Measurements from ENCODE around the gene ALOX12B.

Gene ALOX12B

DNA sequence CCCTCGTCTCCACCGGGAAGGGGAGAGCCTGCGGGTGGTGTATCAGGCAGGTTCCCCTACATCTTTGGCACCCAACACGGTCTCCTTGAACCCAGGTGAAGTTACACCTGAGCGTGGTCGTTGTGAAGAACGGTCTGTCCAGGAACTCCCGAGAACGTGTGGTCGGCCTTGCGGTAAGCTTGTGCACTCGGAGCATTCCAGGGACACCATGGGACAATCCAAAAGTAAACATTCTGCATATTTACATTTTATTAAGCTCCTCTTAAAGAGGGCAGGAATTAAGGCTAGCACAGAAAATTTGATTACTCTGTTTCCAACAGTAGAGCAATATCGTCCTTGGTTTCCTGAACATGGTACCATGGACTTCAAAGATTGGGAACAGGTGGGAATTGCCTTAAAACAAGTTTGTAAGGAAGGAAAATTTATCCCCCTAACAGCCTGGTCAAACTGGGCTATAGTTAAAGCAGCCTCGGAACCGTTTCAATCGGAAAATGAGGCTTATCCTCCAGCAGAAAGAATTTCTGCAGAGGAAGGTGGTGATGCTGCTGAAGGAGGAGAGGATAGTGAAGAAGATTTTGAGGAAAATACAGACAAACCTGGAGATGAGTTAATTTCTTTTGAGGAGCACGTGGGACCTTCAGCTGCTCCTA lies 30.4 kb downstream of the ALOX12B start:
- H3K4me3 ChIP-seq (ENCODE audit: low read depth, low read length) = no peak overlapping the region
- TF ChIP-seq, protein P1, sequence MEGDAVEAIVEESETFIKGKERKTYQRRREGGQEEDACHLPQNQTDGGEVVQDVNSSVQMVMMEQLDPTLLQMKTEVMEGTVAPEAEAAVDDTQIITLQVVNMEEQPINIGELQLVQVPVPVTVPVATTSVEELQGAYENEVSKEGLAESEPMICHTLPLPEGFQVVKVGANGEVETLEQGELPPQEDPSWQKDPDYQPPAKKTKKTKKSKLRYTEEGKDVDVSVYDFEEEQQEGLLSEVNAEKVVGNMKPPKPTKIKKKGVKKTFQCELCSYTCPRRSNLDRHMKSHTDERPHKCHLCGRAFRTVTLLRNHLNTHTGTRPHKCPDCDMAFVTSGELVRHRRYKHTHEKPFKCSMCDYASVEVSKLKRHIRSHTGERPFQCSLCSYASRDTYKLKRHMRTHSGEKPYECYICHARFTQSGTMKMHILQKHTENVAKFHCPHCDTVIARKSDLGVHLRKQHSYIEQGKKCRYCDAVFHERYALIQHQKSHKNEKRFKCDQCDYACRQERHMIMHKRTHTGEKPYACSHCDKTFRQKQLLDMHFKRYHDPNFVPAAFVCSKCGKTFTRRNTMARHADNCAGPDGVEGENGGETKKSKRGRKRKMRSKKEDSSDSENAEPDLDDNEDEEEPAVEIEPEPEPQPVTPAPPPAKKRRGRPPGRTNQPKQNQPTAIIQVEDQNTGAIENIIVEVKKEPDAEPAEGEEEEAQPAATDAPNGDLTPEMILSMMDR (IDR thresholded peaks at IDR 0.05; ENCODE audit: borderline replicate concordance, insufficient read depth, low read depth, low read length) = no peak

DNA sequence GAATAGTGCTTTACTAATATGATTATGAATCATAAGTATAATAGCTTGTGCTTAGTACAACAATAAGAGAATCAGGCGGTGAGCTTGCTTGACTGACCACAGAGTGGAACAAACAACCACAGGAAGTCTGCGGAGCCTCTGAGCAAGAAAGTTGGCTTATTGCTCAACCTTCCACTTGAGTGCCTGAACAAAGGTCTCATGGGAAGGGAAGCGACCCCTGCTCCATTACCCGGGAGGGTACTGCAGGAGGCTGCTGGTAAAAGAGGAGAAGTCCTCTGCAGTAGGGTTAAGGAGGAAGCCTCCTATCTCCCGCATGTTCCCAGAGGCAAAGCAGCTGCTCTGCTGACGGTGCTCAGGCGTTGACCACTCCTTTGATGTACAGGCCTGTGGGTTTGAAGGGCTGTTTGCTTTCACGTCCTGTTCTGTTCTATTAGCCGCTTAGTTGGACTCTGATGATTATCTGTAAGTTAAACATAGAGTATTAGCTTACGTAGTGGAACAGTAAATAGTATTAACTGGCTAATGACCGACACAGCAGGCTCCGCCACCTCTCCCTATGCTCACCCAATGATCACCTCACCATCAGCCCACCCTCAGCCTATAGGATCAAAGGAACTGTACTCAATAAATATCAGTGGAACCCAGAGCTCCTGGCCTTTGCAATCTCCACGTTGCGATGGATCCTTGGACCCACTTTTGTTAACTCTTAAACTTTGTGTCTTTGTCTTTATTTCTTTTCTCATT lies 31.1 kb downstream of the ALOX12B start:
- no peak overlapping the region for H3K4me3 ChIP-seq (ENCODE audit: low read depth, low read length)
- TF ChIP-seq, protein P1 (IDR thresholded peaks at IDR 0.05; ENCODE audit: borderline replicate concordance, insufficient read depth, low read depth, low read length) = no peak

DNA sequence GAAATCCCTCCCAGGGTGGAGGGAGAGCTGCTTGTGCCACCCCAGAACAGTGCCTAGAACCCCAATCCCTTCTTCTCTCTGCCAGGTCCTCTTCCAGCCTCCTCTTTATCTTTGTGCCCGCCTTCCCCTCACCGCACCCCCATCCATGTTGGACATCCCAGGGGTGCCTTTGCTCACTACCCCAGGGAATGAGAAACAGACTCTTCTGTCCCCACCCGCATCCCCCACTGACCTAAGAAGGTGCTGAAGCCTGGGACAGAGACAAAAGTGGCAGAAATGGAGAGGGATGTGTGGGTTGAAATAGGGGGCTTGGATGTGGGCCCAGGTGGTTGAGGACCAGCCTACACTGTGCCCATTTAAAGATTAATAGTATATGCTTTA lies 31.7 kb downstream of the ALOX12B start:
- no peak overlapping the region for H3K4me3 ChIP-seq (ENCODE audit: low read depth, low read length)
- TF ChIP-seq, protein P1 (IDR thresholded peaks at IDR 0.05; ENCODE audit: borderline replicate concordance, insufficient read depth, low read depth, low read length) = no peak

DNA sequence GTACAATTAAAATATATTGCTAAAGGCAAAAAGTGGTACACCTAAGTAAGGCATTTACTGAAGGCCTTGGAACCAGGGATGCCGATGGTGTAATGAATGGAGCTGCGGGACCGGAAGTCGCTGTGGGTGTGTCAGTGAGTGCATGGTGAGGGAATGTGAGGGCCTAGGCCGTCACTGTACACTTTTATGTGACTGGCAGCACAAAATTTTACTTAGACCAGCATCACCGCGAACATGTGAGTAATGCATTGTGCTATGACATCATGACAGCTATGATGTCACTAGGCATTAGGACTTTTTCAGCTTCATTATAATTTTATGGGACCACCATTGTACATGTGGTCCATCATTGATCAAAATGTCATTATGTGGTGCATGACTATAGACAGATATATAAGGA lies 33.9 kb downstream of the ALOX12B start:
- TF ChIP-seq, protein P1 (IDR thresholded peaks at IDR 0.05; ENCODE audit: borderline replicate concordance, insufficient read depth, low read depth, low read length) = no peak
- H3K4me3 ChIP-seq (ENCODE audit: low read depth, low read length) = no peak overlapping the region

DNA sequence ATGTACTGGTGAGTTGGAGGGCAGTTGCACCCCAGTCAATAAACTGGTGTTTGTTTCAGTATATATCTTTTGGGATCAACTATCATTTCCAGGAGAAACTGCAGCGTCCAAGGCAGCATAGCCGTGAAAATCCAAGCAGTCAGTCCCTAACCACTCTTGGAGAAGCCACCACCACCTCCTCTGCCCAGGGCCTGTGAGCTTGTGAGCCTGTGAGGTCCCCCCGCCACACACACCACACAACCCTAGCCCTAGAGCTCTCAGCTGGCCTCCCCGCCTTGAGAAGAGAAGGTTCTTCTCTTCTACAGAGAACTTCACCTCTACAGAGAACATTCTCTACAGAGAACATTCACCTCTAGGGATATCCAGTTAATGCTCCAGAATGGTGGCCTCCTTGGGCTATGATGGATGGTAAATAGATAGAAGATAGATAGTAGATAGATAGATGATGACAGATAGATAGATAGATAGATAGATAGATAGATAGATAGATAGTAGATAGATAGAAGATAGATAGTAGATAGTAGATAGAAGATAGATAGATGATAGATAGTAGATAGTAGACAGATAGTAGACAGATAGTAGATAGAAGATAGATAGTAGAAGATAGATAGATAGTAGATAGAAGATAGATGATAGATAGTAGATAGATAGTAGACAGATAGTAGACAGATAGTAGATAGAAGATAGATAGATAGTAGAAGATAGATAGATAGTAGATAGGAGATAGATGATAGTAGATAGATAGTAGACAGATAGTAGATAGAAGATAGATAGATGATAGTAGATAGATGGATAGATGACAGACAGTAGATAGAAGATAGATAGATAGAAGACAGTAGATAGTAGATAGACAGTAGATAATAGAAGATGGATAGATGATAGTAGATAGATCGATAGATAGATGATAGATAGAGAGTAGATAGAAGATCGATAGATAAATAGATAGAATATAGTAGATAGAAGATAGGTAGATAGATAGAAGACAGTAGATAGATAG lies 35.0 kb downstream of the ALOX12B start:
- no peak overlapping the region for H3K4me3 ChIP-seq (ENCODE audit: low read depth, low read length)
- TF ChIP-seq, protein P1 (IDR thresholded peaks at IDR 0.05; ENCODE audit: borderline replicate concordance, insufficient read depth, low read depth, low read length) = no peak

DNA sequence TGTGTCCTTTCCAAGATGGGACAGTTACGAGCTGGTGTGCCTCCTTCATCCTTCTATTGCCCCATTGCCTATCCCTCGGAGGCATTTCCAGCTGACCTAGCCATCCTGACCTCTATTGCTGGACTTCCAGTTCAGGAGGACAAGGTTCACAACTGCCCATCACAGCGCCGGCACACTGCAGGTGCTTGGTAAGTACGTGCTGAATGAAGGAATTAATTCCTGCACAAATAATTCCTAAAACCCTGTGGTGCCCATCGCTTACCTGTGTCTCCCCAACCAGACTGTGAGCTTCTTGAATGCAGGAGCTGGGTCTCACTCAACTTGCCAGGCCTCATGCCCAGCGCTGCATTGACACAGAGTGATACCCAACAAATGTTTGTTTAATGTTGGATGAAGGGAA lies 35.7 kb downstream of the ALOX12B start:
- TF ChIP-seq, protein P1 (IDR thresholded peaks at IDR 0.05; ENCODE audit: borderline replicate concordance, insufficient read depth, low read depth, low read length) = no peak
- no peak overlapping the region for H3K4me3 ChIP-seq (ENCODE audit: low read depth, low read length)
